Dedifferentiated amniotic fluid mesenchymal stem cell (primary cell): ENCODE data around the gene MYO1F.
"Not testable (repeated sequence)": the region's sequence is repeated elsewhere in the genome, so short reads cannot be mapped to it uniquely, and the experiment has no call there.

Source experiments
- DNase-seq: peaks from one replicate; pipeline ENCODE4 v3.0.0-alpha.2; 2016; ENCODE audit errors: extremely low spot score

MYO1F gene

GRCh38 chr19:8600064-8600463, 22.8 kb upstream of the MYO1F start:
- DNase-seq: no peak

DNA sequence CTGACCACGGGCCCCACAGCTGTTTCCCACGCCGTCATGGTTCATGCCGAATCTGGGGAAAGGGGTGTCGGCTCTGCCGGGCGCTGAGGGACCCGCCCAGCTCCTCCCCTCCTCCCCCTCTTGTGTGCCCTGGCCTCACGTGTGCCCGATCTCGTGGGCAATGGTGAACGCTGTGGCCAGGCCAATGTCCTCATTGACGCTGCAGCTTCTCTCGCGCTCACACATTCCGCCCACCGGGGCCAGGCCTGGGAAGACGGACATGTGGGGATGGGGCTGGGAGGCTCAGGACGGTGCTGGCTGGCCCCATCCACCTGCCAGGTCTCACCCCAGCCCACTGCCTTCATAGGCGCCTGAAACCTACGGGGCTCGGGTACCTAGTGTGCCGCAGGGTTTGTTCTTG, 18.9 kb upstream of the MYO1F start:
- no peak for DNase-seq

DNA sequence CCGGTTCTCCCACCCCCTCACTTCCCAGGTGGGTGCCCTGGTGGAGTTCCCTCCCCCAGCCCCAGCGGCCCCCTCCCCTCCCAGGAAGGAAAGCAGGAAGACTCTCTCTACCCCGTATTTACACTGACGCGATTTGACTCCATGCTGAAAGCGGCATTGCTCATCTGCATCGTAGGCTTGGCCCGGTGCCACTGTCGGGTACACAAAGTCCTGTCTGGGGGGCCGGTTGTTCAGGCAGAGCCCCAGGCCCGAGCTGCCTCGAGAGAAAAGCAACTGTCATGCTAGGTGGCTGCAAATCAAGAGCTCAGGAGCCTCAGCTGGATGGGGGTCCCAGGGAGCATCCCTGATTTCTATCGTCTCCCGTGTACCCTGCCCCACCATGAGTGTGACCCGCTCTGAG, 18.4 kb upstream of the MYO1F start:
- no peak for DNase-seq

DNA sequence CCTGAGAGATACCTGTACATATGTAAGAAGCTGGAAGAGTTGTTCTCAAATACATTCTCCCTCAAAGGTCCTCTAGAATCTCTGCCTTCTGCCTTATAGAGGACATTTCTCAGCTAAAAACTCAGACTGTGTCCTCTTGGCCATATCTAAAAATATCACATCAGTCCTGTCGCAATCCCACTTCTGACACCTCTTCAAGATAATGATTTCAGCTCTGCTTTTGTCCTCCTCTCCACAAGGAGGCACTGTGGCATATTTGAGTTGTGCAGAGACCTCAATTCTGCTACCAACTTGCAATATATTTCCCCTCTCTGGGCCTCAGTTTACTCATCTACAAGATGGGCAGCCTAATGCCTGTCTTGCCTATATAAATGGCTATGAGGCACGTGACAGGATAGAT, 16.7 kb upstream of the MYO1F start:
- DNase-seq: no peak

- peak; percentile 93 for DNase-seq
These were observed 15.2 kb upstream of the MYO1F start for GRCh38 chr19:8592231-8593009.

- no peak for DNase-seq
These were observed 12.0 kb upstream of the MYO1F start for GRCh38 chr19:8589177-8589714.

DNA sequence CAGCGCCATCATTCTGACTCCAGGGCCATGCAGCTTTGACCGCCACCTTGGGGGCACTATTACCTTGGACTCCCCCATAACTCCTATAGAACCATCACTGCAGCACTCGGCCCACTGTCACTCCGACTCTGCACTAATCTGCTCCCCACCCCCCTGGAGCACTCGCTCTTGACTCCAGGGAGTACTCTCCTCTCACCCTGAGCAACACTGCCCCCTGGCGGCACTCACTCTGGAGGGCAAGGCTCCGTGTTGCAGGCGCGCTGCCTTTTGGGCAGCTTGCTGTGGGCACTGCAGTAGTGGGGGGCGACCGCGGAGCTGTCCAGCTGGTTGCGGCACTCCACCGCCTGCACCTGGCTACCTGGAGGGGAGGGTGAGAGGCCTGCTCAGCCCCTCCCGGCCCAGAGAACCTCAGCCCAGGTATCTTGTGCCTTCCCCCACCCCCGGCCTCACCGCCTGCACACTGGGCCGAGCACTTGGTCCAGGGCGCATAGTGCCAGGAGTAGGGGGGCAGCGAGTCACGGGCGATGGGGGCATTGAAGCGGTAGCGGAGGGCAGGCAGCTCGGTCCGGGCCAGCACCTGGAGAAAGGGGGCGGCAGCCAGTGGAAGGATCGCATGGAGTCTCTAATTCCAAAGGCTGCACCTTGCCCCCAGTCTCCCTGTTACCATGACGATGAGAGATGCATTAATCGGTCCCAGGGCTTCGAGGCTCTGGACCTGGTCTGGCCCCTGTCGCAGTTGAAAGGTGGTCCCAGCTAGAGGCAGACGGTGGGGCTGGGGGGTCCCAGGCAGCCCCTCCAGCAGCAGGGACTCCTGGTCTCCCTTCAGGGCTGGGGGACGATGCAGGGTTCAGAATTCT, 8.9 kb upstream of the MYO1F start:
- DNase-seq: no peak

- no peak for DNase-seq
These were observed 8.0 kb upstream of the MYO1F start for GRCh38 chr19:8584965-8585893.

DNA sequence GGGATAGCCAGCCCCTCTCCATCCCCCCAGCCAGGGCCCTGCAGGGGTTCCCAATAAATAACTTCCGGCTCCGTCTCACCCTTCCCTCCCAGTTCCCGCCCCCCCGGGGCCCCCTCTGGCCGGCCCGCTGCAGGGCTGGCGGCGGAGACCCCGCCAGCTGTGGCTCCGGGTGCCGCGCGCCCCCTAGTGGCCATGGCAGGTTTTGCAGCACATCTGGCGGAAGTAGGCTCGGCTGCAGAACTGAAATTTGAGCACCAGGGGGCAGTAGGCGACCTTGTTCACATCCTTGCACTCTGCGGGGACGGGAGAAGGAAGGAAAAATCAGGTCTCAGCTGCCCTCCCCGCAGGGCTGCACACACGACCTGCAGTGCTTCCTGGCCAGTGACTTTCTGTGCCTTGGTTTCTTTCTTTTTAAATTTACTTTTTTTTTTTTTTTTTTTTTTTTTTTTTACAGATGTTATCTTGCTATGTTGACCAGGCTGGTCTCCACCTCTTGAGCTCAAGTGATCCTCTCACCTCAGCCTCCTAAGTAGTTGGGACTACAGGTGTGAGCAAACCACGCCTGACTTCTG, 3.6 kb upstream of the MYO1F start:
- peak; percentile 52 for DNase-seq

GRCh38 chr19:8578642-8579265, 1.5 kb upstream of the MYO1F start:
- DNase-seq: peak; percentile 69

- DNase-seq: no peak
These were observed 499 bp upstream of the MYO1F start for GRCh38 chr19:8577741-8578140.

DNA sequence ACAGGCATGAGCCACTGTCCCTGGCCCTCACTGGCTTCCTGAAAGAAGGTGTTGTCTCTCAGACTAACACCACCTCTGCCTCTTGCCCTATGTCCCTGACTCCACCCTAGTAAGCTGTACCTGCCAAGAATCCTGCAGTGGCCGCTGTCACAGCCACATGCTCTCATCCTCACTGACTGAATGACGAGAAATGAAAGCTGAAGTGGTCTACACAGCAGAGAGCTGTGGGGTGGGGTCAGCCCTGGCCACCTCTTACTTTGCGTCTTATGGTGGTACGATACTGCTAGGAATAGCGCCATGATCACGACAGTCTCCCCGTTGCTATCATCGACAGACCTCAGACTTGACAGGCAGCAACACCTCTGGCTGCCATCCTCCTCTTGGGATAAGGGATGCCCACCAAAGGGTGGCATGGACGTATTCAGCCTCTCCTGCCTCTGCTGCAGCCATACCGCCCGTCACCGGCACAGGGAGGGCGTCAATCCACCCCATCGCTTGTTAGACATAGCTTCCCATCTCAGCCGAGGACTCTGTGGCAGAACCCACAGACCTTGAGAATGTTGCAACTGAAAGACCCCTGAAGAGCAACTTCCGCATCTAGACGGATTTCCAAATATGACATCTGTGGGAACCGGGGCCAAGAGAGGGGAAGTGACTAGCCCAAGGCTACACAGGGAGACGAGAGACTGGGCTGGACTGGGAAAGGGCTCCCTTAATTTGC, 809 bp downstream of the MYO1F start:
- no peak for DNase-seq

DNA sequence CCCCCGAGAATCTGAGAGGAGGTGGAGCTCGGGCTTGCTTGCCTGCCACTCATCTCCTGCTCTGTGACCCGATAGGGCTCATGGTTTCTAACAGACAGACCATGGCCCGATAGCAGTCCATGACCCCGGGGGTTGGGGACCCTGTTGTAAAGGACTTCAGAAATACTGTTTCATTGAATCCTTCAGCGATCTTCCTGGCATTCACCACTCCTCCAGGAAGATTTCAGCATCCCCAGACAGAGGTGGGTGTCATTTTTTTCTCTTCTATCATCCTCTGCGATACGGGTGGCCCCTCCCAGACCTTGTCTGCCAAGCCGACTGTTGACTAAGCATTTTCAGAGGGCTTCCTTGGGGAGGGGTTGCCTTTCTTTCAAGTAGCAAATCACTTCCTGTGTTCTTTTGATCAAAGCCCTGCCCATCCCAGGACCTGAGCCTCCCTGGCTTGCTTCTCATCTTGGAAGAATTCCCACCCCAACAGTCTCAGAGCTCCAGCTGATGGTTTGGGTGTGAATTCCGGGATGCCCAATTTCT, 1.7 kb downstream of the MYO1F start:
- DNase-seq: no peak

- DNase-seq: not testable (repeated sequence)
These were observed 2.7 kb downstream of the MYO1F start for GRCh38 chr19:8574619-8574922.

DNA sequence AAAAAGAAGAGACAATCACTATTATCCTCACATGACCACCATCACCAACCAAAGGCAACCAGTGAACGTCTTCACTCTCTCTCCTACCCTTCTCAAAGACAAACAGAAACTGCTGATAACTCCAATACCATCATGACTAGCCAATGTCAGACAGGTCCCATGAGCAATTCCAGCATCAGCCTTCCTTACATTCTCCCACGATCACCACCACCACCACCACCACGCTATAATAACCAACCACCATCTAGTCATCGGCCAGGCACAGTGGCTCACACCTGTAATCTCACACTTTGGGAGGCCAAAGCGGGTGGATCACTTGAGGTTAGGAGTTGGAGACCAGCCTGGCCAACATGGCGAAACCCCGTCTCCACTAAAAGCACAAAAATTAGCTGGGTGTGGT, 3.9 kb downstream of the MYO1F start:
- DNase-seq: no peak

GRCh38 chr19:8571006-8571411, 6.2 kb downstream of the MYO1F start:
- DNase-seq: no peak

DNA sequence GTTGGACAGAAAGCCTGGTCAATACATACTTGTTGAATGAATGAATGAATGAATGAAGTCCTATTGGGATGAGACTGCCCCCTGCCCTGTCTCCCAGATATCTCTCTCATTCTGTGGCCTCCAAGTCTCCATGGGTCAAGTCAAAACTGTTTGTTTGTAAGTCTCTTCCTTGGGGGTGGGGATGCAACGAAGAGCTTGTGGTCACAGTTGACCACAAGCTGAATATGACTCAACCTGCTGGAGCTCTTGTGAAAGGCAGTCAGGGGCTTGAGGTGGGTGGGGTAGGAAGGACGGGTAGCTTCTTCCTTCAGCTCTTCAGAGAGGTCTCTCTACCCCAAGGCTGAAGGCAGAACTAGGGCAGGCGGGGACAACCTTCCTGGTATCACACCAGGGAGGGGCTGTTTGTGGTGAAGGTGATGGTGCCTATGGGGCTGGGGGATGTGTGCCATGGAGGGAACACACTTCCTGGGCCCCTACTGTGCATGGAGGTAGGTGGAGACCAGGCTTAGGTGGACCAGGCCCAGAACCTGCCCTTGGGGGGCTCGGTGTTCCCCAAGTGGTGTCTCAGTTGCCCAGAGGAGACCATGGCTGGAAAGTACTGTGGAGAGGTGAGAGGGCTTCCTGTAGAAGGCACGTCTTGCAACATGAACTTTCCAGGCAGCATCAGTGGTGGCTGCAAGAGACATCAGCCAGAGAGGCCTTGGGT, 8.0 kb downstream of the MYO1F start:
- peak; percentile 61 for DNase-seq

DNA sequence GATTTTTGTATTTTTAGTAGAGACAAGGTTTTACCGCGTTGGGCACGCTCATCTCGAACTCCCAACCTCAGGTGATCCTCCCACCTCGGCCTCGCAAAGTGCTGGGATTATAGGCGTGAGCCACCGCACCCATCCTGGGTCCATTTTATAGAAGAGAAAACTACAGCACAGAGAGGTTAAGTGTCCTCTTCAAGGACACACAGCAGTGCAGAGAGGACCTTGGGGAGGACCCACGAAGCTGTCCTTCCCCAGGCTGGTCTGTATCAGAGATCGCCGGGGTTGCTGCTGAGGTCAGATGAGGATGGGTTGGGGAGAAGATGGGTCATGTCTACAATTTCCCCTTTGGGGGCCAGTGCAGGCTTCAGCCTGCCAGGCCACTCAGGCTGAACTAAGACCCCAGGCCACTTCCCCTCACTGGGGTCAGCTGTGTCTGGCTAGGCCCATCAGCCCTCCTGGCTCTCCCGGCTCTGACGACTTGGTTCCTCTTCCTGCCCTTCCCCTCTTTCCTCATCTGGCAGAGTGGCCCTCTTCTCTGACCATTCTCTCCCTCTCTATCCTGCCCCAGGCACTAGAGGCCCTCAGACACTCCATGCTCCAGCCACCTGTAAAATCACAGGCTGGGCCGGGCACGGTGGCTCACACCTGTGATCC, 9.6 kb downstream of the MYO1F start:
- no peak for DNase-seq

DNA sequence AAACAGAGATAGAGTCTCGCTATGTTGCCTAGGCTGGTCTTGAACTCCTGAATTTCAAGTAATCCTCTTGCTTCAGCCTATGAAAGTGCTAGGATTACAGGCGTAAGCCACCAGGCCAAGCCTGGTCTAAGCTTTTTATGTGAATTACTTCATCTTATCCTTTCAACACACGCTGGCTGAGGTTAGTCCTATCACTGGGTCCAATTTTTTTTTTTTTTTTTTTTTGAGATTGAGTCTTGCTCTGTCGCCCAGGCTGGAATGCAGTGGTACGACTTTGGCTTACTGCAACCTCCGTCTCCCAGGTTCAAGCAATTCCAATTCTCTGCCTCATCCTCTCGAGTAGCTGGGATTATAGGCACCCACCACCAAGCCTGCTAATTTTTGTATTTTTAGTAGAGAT, 10.4 kb downstream of the MYO1F start:
- DNase-seq: no peak
